ENCODE results near the gene DCPS. TPM values are rescaled to one million over a fixed set of nuclear protein-coding genes. Genes with fewer than 3 reads are reported as not detected.

The DCPS gene
- total RNA-seq, 1 experiment from 2014 or later, result 25.6 TPM

DNA sequence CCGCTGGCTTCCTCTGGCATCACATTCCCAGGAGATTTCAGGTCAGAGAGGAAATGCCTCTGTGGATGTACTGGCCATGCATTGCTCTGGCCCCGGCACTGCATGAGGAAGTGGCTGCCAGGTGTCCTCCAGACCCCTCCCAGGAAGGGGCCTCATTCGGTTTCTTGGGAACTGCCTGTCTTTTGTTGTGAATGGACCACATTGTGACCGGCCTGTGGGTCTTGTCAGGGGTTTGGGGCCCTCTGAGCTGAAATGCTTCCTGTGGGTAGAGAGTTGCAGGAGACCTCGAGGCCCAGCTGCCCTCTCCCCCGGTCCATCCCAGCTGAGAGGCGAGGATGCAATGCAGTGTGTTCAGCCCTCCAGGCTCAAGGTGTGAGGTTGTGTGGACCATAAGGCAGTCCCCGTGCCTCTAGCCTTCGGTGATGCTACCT is 32.8 kb downstream of the DCPS start:
- ChIA-PET CTCF (no interaction called here), RAD21 (ENCODE audit: low non-redundant PET in 1 of 2, low total read pairs in 2 of 2, uncharacterized antibody in 2 of 2, unreplicated experiment in 2 of 2) (no interaction called here), POLR2A (no interaction called here)
- no peaks in the 10 kb centered on the region for H3K9me3 ChIP-seq (ENCODE audit: control insufficient read depth in 1 of 2, insufficient read depth in 1 of 2, low read depth in 1 of 2, low read length in 2 of 2)
- no peak overlapping the region for H2AFZ ChIP-seq (ENCODE audit: low read depth, low read length, poor library complexity, severe bottlenecking)
- BruUV-seq (replicated peaks), result no TSS peak
- H3K4me3 ChIP-seq (replicated peaks in 1 of 2; ENCODE audit: low read depth in 1 of 2, low read length in 2 of 2), result no peak overlapping the region
- intact Hi-C loops (cut with micrococcal nuclease), result no loop called here
- H3K4me1 ChIP-seq (ENCODE audit: control insufficient read depth in 1 of 2, insufficient read depth in 2 of 2, low read length in 2 of 2), result peaks cover 18 to 35% of the 10 kb centered on the region in 2 experiments
- DNase-seq (ENCODE audit: low read depth, low spot score) (no peak), ATAC-seq (no peak)
- H3K79me2 ChIP-seq (ENCODE audit: insufficient read depth, low read length), result no peaks in the 10 kb centered on the region
- H3K36me3 ChIP-seq (ENCODE audit: control insufficient read depth in 1 of 2, insufficient read depth in 2 of 2, low read length in 2 of 2), result no peaks in the 10 kb centered on the region
- H3K9ac ChIP-seq (ENCODE audit: low read length), result no peak overlapping the region
- no peak overlapping the region for H3K27ac ChIP-seq (ENCODE audit: low read depth, low read length)
- TF ChIP-seq, protein P1, sequence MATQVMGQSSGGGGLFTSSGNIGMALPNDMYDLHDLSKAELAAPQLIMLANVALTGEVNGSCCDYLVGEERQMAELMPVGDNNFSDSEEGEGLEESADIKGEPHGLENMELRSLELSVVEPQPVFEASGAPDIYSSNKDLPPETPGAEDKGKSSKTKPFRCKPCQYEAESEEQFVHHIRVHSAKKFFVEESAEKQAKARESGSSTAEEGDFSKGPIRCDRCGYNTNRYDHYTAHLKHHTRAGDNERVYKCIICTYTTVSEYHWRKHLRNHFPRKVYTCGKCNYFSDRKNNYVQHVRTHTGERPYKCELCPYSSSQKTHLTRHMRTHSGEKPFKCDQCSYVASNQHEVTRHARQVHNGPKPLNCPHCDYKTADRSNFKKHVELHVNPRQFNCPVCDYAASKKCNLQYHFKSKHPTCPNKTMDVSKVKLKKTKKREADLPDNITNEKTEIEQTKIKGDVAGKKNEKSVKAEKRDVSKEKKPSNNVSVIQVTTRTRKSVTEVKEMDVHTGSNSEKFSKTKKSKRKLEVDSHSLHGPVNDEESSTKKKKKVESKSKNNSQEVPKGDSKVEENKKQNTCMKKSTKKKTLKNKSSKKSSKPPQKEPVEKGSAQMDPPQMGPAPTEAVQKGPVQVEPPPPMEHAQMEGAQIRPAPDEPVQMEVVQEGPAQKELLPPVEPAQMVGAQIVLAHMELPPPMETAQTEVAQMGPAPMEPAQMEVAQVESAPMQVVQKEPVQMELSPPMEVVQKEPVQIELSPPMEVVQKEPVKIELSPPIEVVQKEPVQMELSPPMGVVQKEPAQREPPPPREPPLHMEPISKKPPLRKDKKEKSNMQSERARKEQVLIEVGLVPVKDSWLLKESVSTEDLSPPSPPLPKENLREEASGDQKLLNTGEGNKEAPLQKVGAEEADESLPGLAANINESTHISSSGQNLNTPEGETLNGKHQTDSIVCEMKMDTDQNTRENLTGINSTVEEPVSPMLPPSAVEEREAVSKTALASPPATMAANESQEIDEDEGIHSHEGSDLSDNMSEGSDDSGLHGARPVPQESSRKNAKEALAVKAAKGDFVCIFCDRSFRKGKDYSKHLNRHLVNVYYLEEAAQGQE (IDR thresholded peaks at IDR 0.05; ENCODE audit: low read depth), result no peak
- TF ChIP-seq TCF7L2 (IDR thresholded peaks at IDR 0.05; ENCODE audit: borderline replicate concordance, extremely low read depth, insufficient read depth, insufficient read length) (no peak), FOSL1 (IDR thresholded peaks at IDR 0.05; ENCODE audit: low read depth) (no peak)
- H3K9me2 ChIP-seq (ENCODE audit: insufficient read depth), result no peaks in the 10 kb centered on the region
- H3K27me3 ChIP-seq (ENCODE audit: insufficient read depth, low read length), result no peaks in the 10 kb centered on the region
- no peaks in the 10 kb centered on the region for H4K20me1 ChIP-seq (ENCODE audit: insufficient read depth)
- no peak overlapping the region for H3K4me2 ChIP-seq (ENCODE audit: low read length)

DNA sequence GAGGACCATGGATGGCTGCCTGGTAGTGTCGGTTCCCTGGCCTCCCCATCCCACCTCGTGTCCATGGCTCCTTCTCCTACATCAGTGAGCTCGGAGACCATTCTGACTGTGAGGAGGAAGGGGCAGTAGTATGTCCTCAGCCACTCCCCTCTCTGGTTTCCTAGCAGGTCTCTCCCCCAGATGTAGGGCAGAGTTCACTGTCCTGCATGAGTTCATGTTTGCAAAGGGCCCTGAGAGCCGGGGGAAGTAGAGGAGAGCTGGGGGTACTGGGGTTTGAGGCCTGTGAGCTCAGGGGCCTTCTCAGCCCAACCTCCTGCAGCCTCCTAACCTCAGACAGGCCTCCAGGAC is 33.2 kb downstream of the DCPS start:
- intact Hi-C loops (cut with micrococcal nuclease), result no loop called here
- Histone ChIP-seq H3K79me2 (ENCODE audit: insufficient read depth, low read length) (no peaks in the 10 kb centered on the region), H3K4me1 (ENCODE audit: control insufficient read depth in 1 of 2, insufficient read depth in 2 of 2, low read length in 2 of 2) (peaks cover 22 to 35% of the 10 kb centered on the region in 2 experiments), H2AFZ (ENCODE audit: low read depth, low read length, poor library complexity, severe bottlenecking) (no peak overlapping the region), H3K36me3 (ENCODE audit: control insufficient read depth in 1 of 2, insufficient read depth in 2 of 2, low read length in 2 of 2) (no peaks in the 10 kb centered on the region), H3K27ac (ENCODE audit: low read depth, low read length) (no peak overlapping the region), H3K4me3 (replicated peaks in 1 of 2; ENCODE audit: low read depth in 1 of 2, low read length in 2 of 2) (no peak overlapping the region), H3K9me2 (ENCODE audit: insufficient read depth) (no peaks in the 10 kb centered on the region), H3K4me2 (ENCODE audit: low read length) (no peak overlapping the region), H4K20me1 (ENCODE audit: insufficient read depth) (no peaks in the 10 kb centered on the region), H3K27me3 (ENCODE audit: insufficient read depth, low read length) (no peaks in the 10 kb centered on the region), H3K9me3 (ENCODE audit: control insufficient read depth in 1 of 2, insufficient read depth in 1 of 2, low read depth in 1 of 2, low read length in 2 of 2) (no peaks in the 10 kb centered on the region), H3K9ac (ENCODE audit: low read length) (no peak overlapping the region)
- DNase-seq (ENCODE audit: low read depth, low spot score) (no peak), ATAC-seq (no peak)
- ChIA-PET RAD21 (ENCODE audit: low non-redundant PET in 1 of 2, low total read pairs in 2 of 2, uncharacterized antibody in 2 of 2, unreplicated experiment in 2 of 2) (no interaction called here), CTCF (no interaction called here), POLR2A (no interaction called here)
- no TSS peak for BruUV-seq (replicated peaks)
- TF ChIP-seq POLR2AphosphoS5 (IDR thresholded peaks at IDR 0.05; ENCODE audit: low read depth, low read length) (no peak), EGR1 (IDR thresholded peaks at IDR 0.05; ENCODE audit: low read depth) (no peak), SIN3A (IDR thresholded peaks at IDR 0.05; ENCODE audit: low read depth) (no peak), SRF (IDR thresholded peaks at IDR 0.05; ENCODE audit: low read depth) (no peak), ZNF274 (IDR thresholded peaks at IDR 0.05; ENCODE audit: low read depth, low read length) (no peak), EZH2phosphoT487 (IDR thresholded peaks at IDR 0.05; ENCODE audit: borderline replicate concordance) (no peak), RAD21 (IDR thresholded peaks at IDR 0.05; ENCODE audit: low read depth) (no peak), ZFX (IDR thresholded peaks at IDR 0.05) (no peak), FOSL1 (IDR thresholded peaks at IDR 0.05; ENCODE audit: low read depth) (no peak), EZH2 (IDR thresholded peaks at IDR 0.05) (no peak)
- TF ChIP-seq, protein P2, sequence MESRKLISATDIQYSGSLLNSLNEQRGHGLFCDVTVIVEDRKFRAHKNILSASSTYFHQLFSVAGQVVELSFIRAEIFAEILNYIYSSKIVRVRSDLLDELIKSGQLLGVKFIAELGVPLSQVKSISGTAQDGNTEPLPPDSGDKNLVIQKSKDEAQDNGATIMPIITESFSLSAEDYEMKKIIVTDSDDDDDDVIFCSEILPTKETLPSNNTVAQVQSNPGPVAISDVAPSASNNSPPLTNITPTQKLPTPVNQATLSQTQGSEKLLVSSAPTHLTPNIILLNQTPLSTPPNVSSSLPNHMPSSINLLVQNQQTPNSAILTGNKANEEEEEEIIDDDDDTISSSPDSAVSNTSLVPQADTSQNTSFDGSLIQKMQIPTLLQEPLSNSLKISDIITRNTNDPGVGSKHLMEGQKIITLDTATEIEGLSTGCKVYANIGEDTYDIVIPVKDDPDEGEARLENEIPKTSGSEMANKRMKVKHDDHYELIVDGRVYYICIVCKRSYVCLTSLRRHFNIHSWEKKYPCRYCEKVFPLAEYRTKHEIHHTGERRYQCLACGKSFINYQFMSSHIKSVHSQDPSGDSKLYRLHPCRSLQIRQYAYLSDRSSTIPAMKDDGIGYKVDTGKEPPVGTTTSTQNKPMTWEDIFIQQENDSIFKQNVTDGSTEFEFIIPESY (IDR thresholded peaks at IDR 0.05; ENCODE audit: extremely low read depth, insufficient replicate concordance, low read length), result no peak
